HCT116 (cell line): ENCODE results near the gene ZSWIM6.

ENCODE experiments used
- CEBPB ChIP-seq: IDR thresholded peaks from 2 replicates; pipeline ENCODE4 v1.6.1; 2012; ENCODE audit warnings: low read depth
- CTCF ChIP-seq, 3 experiments: fragments of 200-600 bp in 1 of 3; sonication (generic) in 1 of 3; IDR thresholded peaks in 2 of 3; conservative IDR thresholded peaks in 1 of 3; 2 replicates each; pipeline ENCODE4 v1.5.1; 2012 to 2017; ENCODE audit warnings: low read depth in 2 of 3, low read length in 2 of 3, antibody characterized with exemption in 1 of 3, borderline replicate concordance in 1 of 3, control low read depth in 1 of 3, mild to moderate bottlenecking in 1 of 3, mixed read lengths in 1 of 3, mixed run types in 1 of 3, moderate library complexity in 1 of 3; ENCODE audit not compliant: insufficient read depth in 1 of 3
- ELF1 ChIP-seq: IDR thresholded peaks from 2 replicates; pipeline ENCODE4 v1.6.1; 2012; ENCODE audit warnings: low read depth, borderline replicate concordance
- EZH2 ChIP-seq: fragments of 200-600 bp; sonication (generic); IDR thresholded peaks from 2 replicates; pipeline ENCODE4 v1.6.1; 2017; ENCODE audit warnings: antibody characterized with exemption, mixed run types
- FOSL1 ChIP-seq: IDR thresholded peaks from 2 replicates; pipeline ENCODE4 v1.6.1; 2012; ENCODE audit warnings: low read depth
- POLR2A ChIP-seq: IDR thresholded peaks from 2 replicates; pipeline ENCODE4 v1.7.0; 2011; ENCODE audit warnings: borderline replicate concordance; ENCODE audit not compliant: insufficient read depth, insufficient read length; ENCODE audit errors: extremely low read depth
- POLR2AphosphoS5 ChIP-seq: IDR thresholded peaks from 2 replicates; pipeline ENCODE4 v1.6.1; 2011; ENCODE audit warnings: mild to moderate bottlenecking, low read depth, low read length, moderate library complexity
- RAD21 ChIP-seq: IDR thresholded peaks from 2 replicates; pipeline ENCODE4 v1.6.1; 2012; ENCODE audit warnings: low read depth, mild to moderate bottlenecking
- SRF ChIP-seq: IDR thresholded peaks from 2 replicates; pipeline ENCODE4 v1.6.1; 2012; ENCODE audit warnings: low read depth
- TF ChIP-seq, protein P1 (sequence below): IDR thresholded peaks from 2 replicates; pipeline ENCODE4 v1.6.1; 2012

DNA sequence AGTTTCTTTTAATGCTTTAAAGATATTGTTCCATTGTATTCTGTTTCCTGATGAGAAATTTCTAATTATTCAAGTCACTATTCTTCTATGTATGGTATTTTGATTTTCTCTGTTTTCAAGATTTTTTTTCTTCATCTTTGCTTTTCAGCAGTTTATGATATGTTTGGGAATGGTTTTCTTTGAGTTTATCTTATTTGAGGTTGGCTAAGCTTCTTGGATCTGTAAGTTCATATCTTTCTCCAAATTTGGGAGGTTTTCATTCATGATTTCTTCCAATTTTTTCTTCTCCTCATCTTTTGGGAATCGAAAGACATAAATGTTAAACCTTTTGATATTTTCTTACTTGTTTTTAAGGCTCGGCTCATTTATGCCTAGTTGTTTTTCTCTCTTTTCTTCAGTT lies 184.9 kb downstream of the ZSWIM6 start:
- no peak for TF ChIP-seq SRF
- TF ChIP-seq FOSL1 = no peak
- no peak for TF ChIP-seq RAD21
- no peak for TF ChIP-seq CTCF (IDR thresholded peaks at IDR 0.05 in 2 of 3, conservative IDR thresholded peaks at IDR 0.05 in 1 of 3; ENCODE audit: borderline replicate concordance in 1 of 3, insufficient read depth in 1 of 3, low read depth in 2 of 3, low read length in 2 of 3)
- no peak for TF ChIP-seq POLR2AphosphoS5
- no peak for TF ChIP-seq POLR2A
- TF ChIP-seq, protein P1, sequence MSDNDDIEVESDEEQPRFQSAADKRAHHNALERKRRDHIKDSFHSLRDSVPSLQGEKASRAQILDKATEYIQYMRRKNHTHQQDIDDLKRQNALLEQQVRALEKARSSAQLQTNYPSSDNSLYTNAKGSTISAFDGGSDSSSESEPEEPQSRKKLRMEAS = no peak
- TF ChIP-seq EZH2 = no peak
- no peak for TF ChIP-seq ELF1
- TF ChIP-seq CEBPB = no peak
